SU-DHL-6 (cell line): Measurements from ENCODE around the gene FDPS.

ENCODE experiments used
- H2AFZ ChIP-seq: fragments of 200-600 bp; sonication (generic); 2 replicates; pipeline ENCODE4 v1.6.1; 2014; ENCODE audit warnings: low read depth, mild to moderate bottlenecking, moderate library complexity, mixed read lengths, antibody characterized with exemption, low read length; ENCODE audit not compliant: severe bottlenecking
- H3F3A ChIP-seq: fragments of 200-600 bp; shearing (Covaris generic); 2 replicates; pipeline ENCODE4 v1.6.0; 2016; ENCODE audit warnings: antibody characterized with exemption, mild to moderate bottlenecking; ENCODE audit not compliant: insufficient read depth
- H3K27ac ChIP-seq: fragments of 200-600 bp; sonication (generic); 2 replicates; pipeline ENCODE4 v1.5.1; 2016; ENCODE audit warnings: low read depth, mild to moderate bottlenecking, low read length, moderate library complexity, mixed read lengths
- H3K27me3 ChIP-seq: fragments of 200-600 bp; sonication (generic), shearing (Covaris generic); 2 replicates; pipeline ENCODE4 v1.6.0; 2014; ENCODE audit warnings: mild to moderate bottlenecking, low read length
- H3K36me3 ChIP-seq: fragments of 200-600 bp; sonication (generic); 2 replicates; pipeline ENCODE4 v1.6.1; 2014; ENCODE audit warnings: mild to moderate bottlenecking, low read length, mixed read lengths
- H3K4me2 ChIP-seq: fragments of 300-600, 200-600 bp; shearing (Covaris generic), sonication (generic); 2 replicates; pipeline ENCODE4 v1.6.0; 2014; ENCODE audit warnings: low read length, low read depth, mild to moderate bottlenecking; ENCODE audit not compliant: poor library complexity, severe bottlenecking
- H3K4me3 ChIP-seq: fragments of 200-600 bp; sonication (generic); 2 replicates; pipeline ENCODE4 v1.5.1; 2014; ENCODE audit warnings: antibody characterized with exemption, low read length, mild to moderate bottlenecking, mixed read lengths; ENCODE audit not compliant: insufficient read depth, poor library complexity, severe bottlenecking
- H3K79me2 ChIP-seq: fragments of 200-600 bp; sonication (generic); 2 replicates; pipeline ENCODE4 v1.6.1; 2014; ENCODE audit warnings: mild to moderate bottlenecking, low read length, moderate library complexity; ENCODE audit not compliant: insufficient read depth
- H3K9ac ChIP-seq: fragments of 200-600 bp; sonication (generic); 2 replicates; pipeline ENCODE4 v1.7.0; 2014; ENCODE audit warnings: mild to moderate bottlenecking, low read length
- H3K9me2 ChIP-seq: fragments of 200-600 bp; sonication (generic); replicated peaks from 2 replicates; pipeline ENCODE4 v1.6.1; 2014; ENCODE audit warnings: low read length; ENCODE audit not compliant: insufficient read depth
- H3K9me3 ChIP-seq: fragments of 200-600 bp; sonication (generic); 2 replicates; pipeline ENCODE4 v1.6.1; 2014; ENCODE audit warnings: low read length, mixed read lengths; ENCODE audit not compliant: insufficient read depth
- H4K20me1 ChIP-seq: fragments of 200-600 bp; sonication (generic); 2 replicates; pipeline ENCODE4 v1.6.1; 2014; ENCODE audit warnings: low read depth, mild to moderate bottlenecking, antibody characterized with exemption, low read length, moderate library complexity, mixed read lengths
- CTCF ChIP-seq: fragments of 200-600 bp; sonication (generic); IDR thresholded peaks from one replicate; pipeline ENCODE4 v1.5.1; 2017; ENCODE audit warnings: antibody characterized with exemption, mild to moderate bottlenecking, low read length, moderate library complexity; ENCODE audit not compliant: insufficient read depth, poor library complexity, severe bottlenecking
- EZH2phosphoT487 ChIP-seq: fragments of 200-600 bp; sonication (generic), shearing (Covaris generic); conservative IDR thresholded peaks from 2 replicates; pipeline ENCODE4 v1.6.1; 2018; ENCODE audit warnings: mild to moderate bottlenecking, antibody characterized with exemption, low read length, moderate library complexity, mixed read lengths

FDPS gene

GRCh38 chr1:155277902-155278688 lies 30.6 kb upstream of the FDPS start:
- peak overlapping the region; percentile 82 for H3K9ac ChIP-seq
- peak overlapping the region; percentile 55 for H3K27ac ChIP-seq
- peak overlapping the region; percentile 75 for H3K4me3 ChIP-seq
- H3K27me3 ChIP-seq = no peaks in the 10 kb centered on the region
- H3K36me3 ChIP-seq = no peaks in the 10 kb centered on the region
- no peaks in the 10 kb centered on the region for H3K9me2 ChIP-seq
- no peaks in the 10 kb centered on the region for H4K20me1 ChIP-seq
- H3K79me2 ChIP-seq = peaks cover 12% of the 10 kb centered on the region
- H3K4me2 ChIP-seq = peak overlapping the region; percentile 83
- peak overlapping the region; percentile 89 for H2AFZ ChIP-seq
- peaks cover 36% of the 10 kb centered on the region for H3F3A ChIP-seq
- TF ChIP-seq CTCF (no peak), EZH2phosphoT487 (no peak)
- H3K9me3 ChIP-seq = no peaks in the 10 kb centered on the region

- Histone ChIP-seq H2AFZ (no peak overlapping the region), H3F3A (peaks cover 36% of the 10 kb centered on the region), H3K9ac (peak overlapping the region; percentile 82; the same call in 1 of the 2 replicates), H3K9me2 (no peaks in the 10 kb centered on the region), H3K79me2 (peaks cover 7% of the 10 kb centered on the region; the same call in 1 of the 2 replicates), H3K4me2 (peak overlapping the region; percentile 83), H3K4me3 (no peak overlapping the region), H3K36me3 (no peaks in the 10 kb centered on the region), H3K27me3 (no peaks in the 10 kb centered on the region), H3K9me3 (no peaks in the 10 kb centered on the region), H4K20me1 (no peaks in the 10 kb centered on the region), H3K27ac (no peak overlapping the region)
- TF ChIP-seq CTCF (no peak), EZH2phosphoT487 (no peak)
Observed at GRCh38 chr1:155278689-155279160, 29.9 kb upstream of the FDPS start.

- Histone ChIP-seq H3K9ac (0 out of 2 replicates have a peak overlapping the region, but pooled peaks have one; percentile 82), H3K27ac (no peak overlapping the region), H3K4me3 (no peak overlapping the region), H3K9me3 (no peaks in the 10 kb centered on the region), H3K36me3 (no peaks in the 10 kb centered on the region), H3F3A (peaks cover 36% of the 10 kb centered on the region), H3K27me3 (no peaks in the 10 kb centered on the region), H2AFZ (no peak overlapping the region), H3K9me2 (no peaks in the 10 kb centered on the region), H3K4me2 (no peak overlapping the region), H4K20me1 (no peaks in the 10 kb centered on the region), H3K79me2 (0 out of 2 replicates have a peak, but pooled peaks cover 6% of the 10 kb centered on the region)
- TF ChIP-seq EZH2phosphoT487 = no peak
- no peak for TF ChIP-seq CTCF
Observed at GRCh38 chr1:155279268-155279667, 29.4 kb upstream of the FDPS start.
